Stimulated activated CD4-positive, alpha-beta T cell treated with anti-CD3 and anti-CD28 coated beads, Interleukin-2, amount 100 ng/mL, for 4 hours (primary cell): Measurements from ENCODE around the gene FAM13B.
"Not testable (repeated sequence)": the region's sequence is repeated elsewhere in the genome, so short reads cannot be mapped to it uniquely, and the experiment has no call there.

Experiments used
- DNase-seq: peaks from one replicate; pipeline ENCODE4 v3.0.0-alpha.2; 2020; ENCODE audit warnings: low read depth

Gene FAM13B

GRCh38 chr5:138032572-138033385 is at the start of gene FAM13B:
TSS of gene FAM13B (minus strand) at chr5:138033079. CDS start at chr5:138019111, 13,968 bp downstream.
- DNase-seq = peak; percentile 66

DNA sequence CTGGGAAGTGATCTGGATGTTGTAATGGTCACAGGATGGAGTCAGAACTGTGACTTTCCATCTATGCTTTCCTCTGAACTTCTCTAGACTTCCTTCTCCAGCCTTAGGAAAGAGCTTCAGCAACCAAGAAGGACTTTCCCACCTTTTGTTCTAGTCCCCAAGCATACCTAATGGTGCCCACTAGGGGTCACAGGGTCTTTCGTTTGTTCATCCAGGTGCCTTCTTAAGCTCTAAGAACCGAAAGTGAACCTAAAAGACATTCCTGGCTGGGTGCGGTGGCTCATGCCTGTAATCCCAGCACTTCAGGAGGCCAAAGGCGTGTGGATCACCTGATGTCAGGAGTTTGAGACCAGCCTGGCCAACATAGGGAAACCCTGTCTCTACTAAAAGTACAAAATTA is 49.2 kb upstream of the FAM13B start:
- DNase-seq = no peak

- DNase-seq = no peak
Measured at GRCh38 chr5:138078006-138078643, 45.2 kb upstream of the FAM13B start.

- peak; percentile 16 for DNase-seq
Measured at GRCh38 chr5:138077064-138077696, 44.3 kb upstream of the FAM13B start.

- DNase-seq = not testable (repeated sequence)
Measured at GRCh38 chr5:138070026-138070425, 37.1 kb upstream of the FAM13B start.

GRCh38 chr5:138068742-138069600 is 36.1 kb upstream of the FAM13B start:
- DNase-seq = peak; percentile 55

DNA sequence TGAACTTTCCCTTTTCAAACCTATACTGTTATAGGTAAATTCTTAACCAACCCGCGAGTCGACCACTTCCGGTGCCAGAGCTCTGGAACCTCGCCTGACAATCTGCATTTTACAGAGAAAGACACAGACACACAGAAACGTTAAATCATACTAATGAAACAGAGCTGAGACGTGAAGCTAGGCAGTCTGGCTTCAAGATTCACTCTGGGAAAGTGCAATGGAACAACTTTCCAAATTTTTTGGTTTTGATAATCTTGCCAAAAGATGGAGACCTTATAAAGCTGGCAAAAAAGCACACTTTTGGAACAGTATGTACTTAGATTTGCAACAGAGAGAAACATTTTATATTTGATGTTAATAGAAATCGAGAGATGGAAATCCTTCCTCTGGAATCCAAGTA is 35.1 kb upstream of the FAM13B start:
- no peak for DNase-seq

GRCh38 chr5:138065102-138065501 is 32.2 kb upstream of the FAM13B start:
- DNase-seq = no peak

DNA sequence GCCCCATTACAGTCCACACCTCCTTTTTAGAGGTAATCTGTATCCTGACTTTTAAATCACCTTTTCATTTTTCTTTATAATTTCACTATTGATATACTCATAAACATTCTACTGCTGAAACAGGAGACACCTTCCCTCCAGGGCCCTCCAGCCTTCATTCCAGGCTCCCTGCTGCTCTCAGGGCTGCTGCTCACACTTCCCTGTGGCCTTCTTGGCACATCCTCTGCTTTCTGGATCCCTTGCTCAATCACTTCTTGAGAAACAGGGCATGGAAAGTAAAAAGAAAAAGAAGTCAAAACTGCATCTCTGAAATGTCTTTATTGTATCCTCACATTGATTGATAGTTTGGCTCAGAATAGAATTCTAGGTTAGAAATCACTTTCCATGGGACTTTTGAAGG is 31.6 kb upstream of the FAM13B start:
- DNase-seq = no peak

- no peak for DNase-seq
Measured at GRCh38 chr5:138054847-138055558, 22.1 kb upstream of the FAM13B start.

- no peak for DNase-seq
Measured at GRCh38 chr5:138054206-138054605, 21.3 kb upstream of the FAM13B start.

DNA sequence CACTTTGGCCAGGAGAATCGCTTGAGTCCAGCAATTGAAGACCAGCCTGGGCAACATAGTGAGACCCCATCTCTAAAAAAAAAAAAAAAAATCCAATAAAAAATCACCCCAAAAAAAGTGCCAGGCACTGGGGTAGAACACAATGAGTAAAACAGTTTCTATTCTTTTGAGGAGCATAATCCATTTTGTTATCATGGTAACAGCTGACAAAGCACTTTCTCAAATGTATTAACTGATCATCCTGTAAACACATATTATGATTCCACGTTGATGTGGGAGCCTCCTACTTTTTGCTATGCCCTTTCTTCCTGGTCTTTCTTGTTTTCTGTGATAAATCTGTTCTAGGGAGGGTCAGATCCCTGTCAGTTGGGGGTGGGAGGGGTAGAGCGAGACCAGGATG is 20.7 kb upstream of the FAM13B start:
- no peak for DNase-seq

DNA sequence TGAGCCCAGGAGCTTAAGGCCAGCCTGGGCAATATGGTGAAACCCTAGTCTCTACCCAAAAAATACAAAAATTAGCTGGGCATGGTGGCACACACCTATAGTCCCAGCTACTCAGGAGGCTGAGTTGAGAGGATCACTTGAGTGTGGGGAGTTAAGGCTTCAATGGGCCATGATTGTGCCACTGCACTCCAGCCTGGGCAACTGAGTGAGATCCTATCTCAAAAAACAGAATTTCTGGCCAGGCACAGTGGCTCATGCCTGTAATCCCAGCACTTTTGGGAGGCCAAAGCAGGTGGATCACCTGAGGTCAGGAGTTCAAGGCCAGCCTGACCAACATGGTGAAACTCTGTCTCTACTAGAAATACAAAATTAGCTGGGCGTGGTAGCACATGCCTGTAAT is 19.8 kb upstream of the FAM13B start:
- DNase-seq = not testable (repeated sequence)

GRCh38 chr5:138051441-138052296 is 18.8 kb upstream of the FAM13B start:
- no peak for DNase-seq

DNA sequence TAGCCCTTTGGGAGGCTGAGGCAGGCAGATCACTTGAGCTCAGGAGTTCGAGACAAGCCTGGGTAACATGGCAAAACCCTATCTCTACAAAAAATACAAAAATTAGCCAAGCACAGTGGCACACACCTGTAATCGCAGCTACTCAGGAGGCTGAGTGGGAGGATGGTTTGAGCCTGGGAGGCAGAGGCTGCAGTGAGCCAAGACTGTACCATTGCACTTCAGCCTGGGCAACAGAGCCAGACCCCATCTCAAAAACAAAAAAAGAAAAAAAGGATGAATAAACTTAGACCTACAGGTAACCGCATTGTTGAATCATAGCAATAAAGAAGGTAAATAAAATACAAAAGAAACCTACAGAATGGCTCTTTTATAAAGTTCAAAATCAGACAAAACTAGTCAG is 12.4 kb upstream of the FAM13B start:
- DNase-seq = not testable (repeated sequence)

- no peak for DNase-seq
Measured at GRCh38 chr5:138038826-138039225, 5.9 kb upstream of the FAM13B start.

GRCh38 chr5:138037907-138038633 is 5.2 kb upstream of the FAM13B start:
- DNase-seq = no peak

DNA sequence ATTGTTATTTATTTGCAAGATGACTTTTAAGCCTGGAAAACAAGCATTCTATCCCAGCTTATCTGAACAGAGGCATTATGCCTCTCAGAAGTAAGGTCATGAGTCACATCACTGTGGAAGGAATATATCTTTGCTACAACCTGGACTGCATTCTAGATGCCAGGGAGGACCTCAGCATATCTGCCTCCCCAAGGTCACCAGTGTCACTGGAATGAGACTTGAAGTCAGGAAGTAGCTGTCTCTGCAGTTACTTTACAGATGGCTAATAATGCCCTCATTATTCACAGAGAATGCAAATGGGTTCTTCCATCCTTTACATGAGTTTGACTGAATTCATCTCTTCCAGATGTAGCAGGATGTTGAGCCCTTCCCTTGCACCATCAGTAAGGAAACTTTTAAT is 4.4 kb upstream of the FAM13B start:
- DNase-seq = no peak

DNA sequence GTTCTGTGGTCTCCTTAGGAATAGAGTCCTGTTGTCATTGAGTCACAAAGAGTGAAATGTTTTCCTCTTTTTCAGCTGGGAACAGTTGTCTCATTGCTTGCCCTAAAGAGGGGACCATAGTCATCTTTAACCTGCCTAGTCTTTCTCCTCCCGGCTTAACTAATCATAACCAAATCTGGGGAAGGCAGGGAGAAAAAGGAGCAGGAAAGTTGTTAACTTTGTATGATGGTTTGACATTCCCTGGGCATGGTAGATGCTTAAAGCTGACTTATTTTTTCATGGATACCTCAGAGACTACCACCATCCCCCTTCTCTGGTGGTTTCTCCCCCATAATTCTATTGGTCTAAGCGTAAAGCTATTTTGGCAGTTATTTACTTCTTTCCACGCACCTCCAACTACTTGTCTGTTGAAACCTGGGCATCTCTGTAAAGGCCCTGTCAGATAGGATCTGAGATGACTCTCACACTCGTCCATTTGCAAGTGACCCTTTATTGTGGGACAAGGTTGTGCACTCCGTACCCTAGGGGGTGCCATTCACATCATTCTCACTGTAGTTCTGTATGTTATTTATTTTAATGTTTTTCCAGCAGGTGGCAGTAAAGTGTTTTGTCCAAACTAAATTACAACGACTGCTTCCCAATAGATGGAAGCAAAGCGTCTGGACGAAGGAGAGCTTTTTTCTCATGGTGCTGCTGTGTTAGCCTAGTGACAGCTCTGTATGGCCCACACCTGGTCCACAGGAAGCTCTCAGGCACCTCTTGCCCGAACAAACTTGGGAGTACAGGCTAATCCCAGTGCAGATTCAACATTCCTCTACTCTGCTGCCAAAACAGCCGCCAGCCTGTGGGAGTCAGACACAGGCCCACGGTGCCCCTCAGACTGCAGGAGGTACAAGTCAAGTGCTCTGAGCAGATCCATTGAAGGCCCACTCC is 3.0 kb upstream of the FAM13B start:
- DNase-seq = peak; percentile 46
